Caco-2 (cell line): ENCODE results near the gene KIAA0319L. TPM values are rescaled to one million over a fixed set of nuclear protein-coding genes. Genes with fewer than 3 reads are reported as not detected.

Experiments
- BruUV-seq: library from RNA; stranded (reverse); fragments of 400-500 nt; replicated peaks from 2 replicates; lab custom pipeline; 2021; lab: Mats Ljungman, UMichigan
- CTCF ChIA-PET: fragments of 300-600 bp; sonication (Branson Sonifier 250); formaldehyde crosslinking; loops from one replicate; lab custom pipeline; 2022; ENCODE audit warnings: antibody characterized with exemption; lab: Charles Lee
- POLR2A ChIA-PET: fragments of 300-600 bp; sonication (Branson Sonifier 250); formaldehyde crosslinking; loops from one replicate; lab custom pipeline; 2022; ENCODE audit warnings: antibody characterized with exemption; lab: Charles Lee
- DNase-seq, 2 experiments: peaks; one replicate each; pipeline versions ENCODE4 v3.0.0 to v3.0.0-alpha.2; 2020 to 2022
- H3K27me3 ChIP-seq: replicated peaks from 2 replicates; pipeline ENCODE4 v1.6.0; 2011; ENCODE audit warnings: low read length; ENCODE audit not compliant: control insufficient read depth, insufficient read depth
- H3K36me3 ChIP-seq: 2 replicates; pipeline ENCODE4 v1.5.1; 2011; ENCODE audit warnings: low read length; ENCODE audit not compliant: control insufficient read depth, insufficient read depth
- H3K4me1 ChIP-seq: fragments of 250-450 bp; sonication (Bioruptor Pico); 2 replicates; pipeline ENCODE4 v1.5.1; 2020; ENCODE audit warnings: mild to moderate bottlenecking
- H3K4me3 ChIP-seq: 2 replicates; pipeline ENCODE4 v1.5.1; 2011; ENCODE audit warnings: low read depth, mild to moderate bottlenecking, control low read depth, low read length
- H3K9me3 ChIP-seq: fragments of 250-450 bp; sonication (Bioruptor Pico); 2 replicates; pipeline ENCODE4 v1.5.1; 2020; ENCODE audit warnings: mild to moderate bottlenecking, moderate library complexity
- H3K27ac Mint-ChIP-seq: one replicate; pipeline ENCODE4 v1.8.0; 2022; ENCODE audit warnings: mixed read lengths; ENCODE audit not compliant: unreplicated experiment
- H3K27me3 Mint-ChIP-seq: one replicate; pipeline ENCODE4 v1.8.0; 2022; ENCODE audit warnings: mixed read lengths; ENCODE audit not compliant: insufficient read depth, unreplicated experiment
- H3K36me3 Mint-ChIP-seq: one replicate; pipeline ENCODE4 v1.8.0; 2022; ENCODE audit warnings: mild to moderate bottlenecking, mixed read lengths; ENCODE audit not compliant: insufficient read depth, unreplicated experiment
- H3K4me1 Mint-ChIP-seq: one replicate; pipeline ENCODE4 v1.8.0; 2022; ENCODE audit warnings: low read depth, mixed read lengths; ENCODE audit not compliant: unreplicated experiment
- H3K4me3 Mint-ChIP-seq: one replicate; pipeline ENCODE4 v1.8.0; 2022; ENCODE audit warnings: mild to moderate bottlenecking, moderate library complexity, mixed read lengths; ENCODE audit not compliant: unreplicated experiment
- H3K9me3 Mint-ChIP-seq: one replicate; pipeline ENCODE4 v1.8.0; 2022; ENCODE audit warnings: mixed read lengths; ENCODE audit not compliant: unreplicated experiment
- CTCF ChIP-seq, 2 experiments: fragments of 200-600 bp in 1 of 2; IDR thresholded peaks; 1 replicate in 1 of 2; 2 replicates in 1 of 2; pipeline versions ENCODE4 v1.5.1 to v1.8.0; 2011 to 2022; ENCODE audit warnings: antibody characterized with exemption in 1 of 2, control low read depth in 1 of 2, inconsistent platforms in 1 of 2, low read depth in 1 of 2, low read length in 1 of 2, mild to moderate bottlenecking in 1 of 2, moderate library complexity in 1 of 2; ENCODE audit not compliant: insufficient read depth in 1 of 2, severe bottlenecking in 1 of 2, unreplicated experiment in 1 of 2
- intact Hi-C: fragments of 100-400 bp; cut with micrococcal nuclease; formaldehyde crosslinking; loops from one replicate; pipeline ENCODE4 v1.10.0; 2022; ENCODE audit not compliant: unreplicated experiment
- total RNA-seq: library from RNA; stranded (reverse); gene quantifications from 2 replicates; pipeline ENCODE4 v1.2.3, GENCODE V29; 2022

Gene KIAA0319L
- total RNA-seq, 1 experiment from 2014 or later = 39.9 TPM

GRCh38 chr1:35599411-35599810 lies 42.2 kb upstream of the KIAA0319L start:
- no peak overlapping the region for H3K4me3 ChIP-seq
- no peaks in the 10 kb centered on the region for H3K36me3 ChIP-seq
- H3K27me3 Mint-ChIP-seq = no peaks in the 10 kb centered on the region
- H3K9me3 ChIP-seq = no peaks in the 10 kb centered on the region
- no peak overlapping the region for H3K27ac Mint-ChIP-seq
- DNase-seq = no peak
- H3K4me1 ChIP-seq = no peaks in the 10 kb centered on the region
- no peak overlapping the region for H3K4me3 Mint-ChIP-seq
- intact Hi-C loops = no loop called here
- ChIA-PET POLR2A (no interaction called here), CTCF (no interaction called here)
- no TSS peak for BruUV-seq
- H3K9me3 Mint-ChIP-seq = no peaks in the 10 kb centered on the region
- H3K36me3 Mint-ChIP-seq = peaks cover 26% of the 10 kb centered on the region
- no peaks in the 10 kb centered on the region for H3K4me1 Mint-ChIP-seq
- no peak for TF ChIP-seq CTCF (IDR thresholded peaks at IDR 0.05; ENCODE audit: insufficient read depth in 1 of 2, low read depth in 1 of 2, low read length in 1 of 2, severe bottlenecking in 1 of 2, unreplicated experiment in 1 of 2)
- no peaks in the 10 kb centered on the region for H3K27me3 ChIP-seq

- Mint-ChIP-seq H3K4me1 (no peaks in the 10 kb centered on the region), H3K27me3 (no peaks in the 10 kb centered on the region), H3K27ac (no peak overlapping the region), H3K4me3 (no peak overlapping the region), H3K9me3 (no peaks in the 10 kb centered on the region), H3K36me3 (peaks cover 22% of the 10 kb centered on the region)
- POLR2A ChIA-PET = no interaction called here
- no TSS peak for BruUV-seq
- Histone ChIP-seq H3K4me3 (no peak overlapping the region), H3K27me3 (no peaks in the 10 kb centered on the region), H3K36me3 (no peaks in the 10 kb centered on the region), H3K9me3 (no peaks in the 10 kb centered on the region), H3K4me1 (no peaks in the 10 kb centered on the region)
- CTCF ChIA-PET = no interaction called here
- no peak for DNase-seq
- no peak for TF ChIP-seq CTCF (IDR thresholded peaks at IDR 0.05; ENCODE audit: insufficient read depth in 1 of 2, low read depth in 1 of 2, low read length in 1 of 2, severe bottlenecking in 1 of 2, unreplicated experiment in 1 of 2)
- intact Hi-C loops = no loop called here
These were observed 41.7 kb upstream of the KIAA0319L start for GRCh38 chr1:35598895-35599294.

- no peak overlapping the region for H3K4me3 ChIP-seq
- no peak for TF ChIP-seq CTCF (IDR thresholded peaks at IDR 0.05; ENCODE audit: insufficient read depth in 1 of 2, low read depth in 1 of 2, low read length in 1 of 2, severe bottlenecking in 1 of 2, unreplicated experiment in 1 of 2)
- Mint-ChIP-seq H3K4me3 (no peak overlapping the region), H3K27me3 (no peaks in the 10 kb centered on the region), H3K36me3 (peaks cover 20% of the 10 kb centered on the region), H3K4me1 (no peaks in the 10 kb centered on the region), H3K9me3 (no peaks in the 10 kb centered on the region), H3K27ac (no peak overlapping the region)
- POLR2A ChIA-PET = interaction anchor here (0.6 kb wide), 1 partner anchor 44 kb away, joined by 4 read pairs; no protein-coding TSS in a partner anchor
- CTCF ChIA-PET = no interaction called here
- no peaks in the 10 kb centered on the region for H3K4me1 ChIP-seq
- no TSS peak for BruUV-seq
- intact Hi-C loops = no loop called here
- DNase-seq = no peak
- no peaks in the 10 kb centered on the region for H3K27me3 ChIP-seq
- no peaks in the 10 kb centered on the region for H3K9me3 ChIP-seq
- H3K36me3 ChIP-seq = no peaks in the 10 kb centered on the region
These were observed 40.7 kb upstream of the KIAA0319L start for GRCh38 chr1:35597870-35598269.
